Prostate gland (tissue), 2 donors: ENCODE data around the gene CATSPERD.

Experiments
- POLR2A ChIP-seq: fragments of 450-650 bp; IDR thresholded peaks from one replicate; pipeline ENCODE4 v1.6.1; 2016; ENCODE audit warnings: antibody characterized with exemption, mild to moderate bottlenecking
- TF ChIP-seq, protein P1 (sequence below), 4 experiments: fragments of 200-600 bp in 2 of 4; fragments of 450-650 bp in 2 of 4; sonication (generic) in 2 of 4; IDR thresholded peaks; 1 replicate in 3 of 4; 2 replicates in 1 of 4; pipeline ENCODE4 v1.5.1; 2016 to 2019; ENCODE audit warnings: antibody characterized with exemption in 4 of 4, mild to moderate bottlenecking in 2 of 4, moderate library complexity in 2 of 4

DNA sequence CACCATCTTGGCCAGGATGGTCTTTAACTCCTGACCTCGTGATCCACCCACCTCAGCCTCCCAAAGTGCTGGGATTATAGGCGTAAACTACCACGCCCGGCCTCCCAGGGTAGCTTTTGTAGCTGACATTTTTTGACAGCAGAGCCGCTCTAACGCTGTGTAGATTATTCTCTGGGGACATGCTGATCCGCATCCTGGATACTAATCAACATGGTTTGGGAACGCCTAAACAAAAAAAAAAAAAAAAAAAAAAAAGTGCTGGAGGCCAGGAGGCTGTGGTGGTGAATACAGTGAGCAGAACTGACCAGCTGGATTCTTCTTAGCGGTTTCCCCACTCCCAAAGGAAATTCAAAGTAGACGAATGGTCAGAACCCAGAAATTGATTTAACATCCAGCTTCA is 5.6 kb upstream of the CATSPERD start:
- TF ChIP-seq, protein P1, sequence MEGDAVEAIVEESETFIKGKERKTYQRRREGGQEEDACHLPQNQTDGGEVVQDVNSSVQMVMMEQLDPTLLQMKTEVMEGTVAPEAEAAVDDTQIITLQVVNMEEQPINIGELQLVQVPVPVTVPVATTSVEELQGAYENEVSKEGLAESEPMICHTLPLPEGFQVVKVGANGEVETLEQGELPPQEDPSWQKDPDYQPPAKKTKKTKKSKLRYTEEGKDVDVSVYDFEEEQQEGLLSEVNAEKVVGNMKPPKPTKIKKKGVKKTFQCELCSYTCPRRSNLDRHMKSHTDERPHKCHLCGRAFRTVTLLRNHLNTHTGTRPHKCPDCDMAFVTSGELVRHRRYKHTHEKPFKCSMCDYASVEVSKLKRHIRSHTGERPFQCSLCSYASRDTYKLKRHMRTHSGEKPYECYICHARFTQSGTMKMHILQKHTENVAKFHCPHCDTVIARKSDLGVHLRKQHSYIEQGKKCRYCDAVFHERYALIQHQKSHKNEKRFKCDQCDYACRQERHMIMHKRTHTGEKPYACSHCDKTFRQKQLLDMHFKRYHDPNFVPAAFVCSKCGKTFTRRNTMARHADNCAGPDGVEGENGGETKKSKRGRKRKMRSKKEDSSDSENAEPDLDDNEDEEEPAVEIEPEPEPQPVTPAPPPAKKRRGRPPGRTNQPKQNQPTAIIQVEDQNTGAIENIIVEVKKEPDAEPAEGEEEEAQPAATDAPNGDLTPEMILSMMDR (IDR thresholded peaks at IDR 0.05) = no peak
- TF ChIP-seq POLR2A = no peak
